KOPT-K1 (cell line): ENCODE results near the gene FMO1.

ENCODE experiments used
- H3K27ac ChIP-seq: fragments of 200-600 bp; sonication (generic); 2 replicates; pipeline ENCODE4 v1.5.1; 2016; ENCODE audit warnings: antibody characterized with exemption, mild to moderate bottlenecking, low read depth, low read length; ENCODE audit not compliant: poor library complexity, severe bottlenecking
- H3K36me3 ChIP-seq: fragments of 200-600 bp; sonication (generic); 2 replicates; pipeline ENCODE4 v1.5.1; 2017; ENCODE audit warnings: antibody characterized with exemption, mild to moderate bottlenecking, low read length, moderate library complexity; ENCODE audit not compliant: insufficient read depth
- H3K9me3 ChIP-seq: fragments of 200-600 bp; sonication (generic); 2 replicates; pipeline ENCODE4 v1.5.1; 2017; ENCODE audit warnings: antibody characterized with exemption, low read length, mild to moderate bottlenecking; ENCODE audit not compliant: insufficient read depth, poor library complexity, severe bottlenecking

Gene FMO1, protein sequence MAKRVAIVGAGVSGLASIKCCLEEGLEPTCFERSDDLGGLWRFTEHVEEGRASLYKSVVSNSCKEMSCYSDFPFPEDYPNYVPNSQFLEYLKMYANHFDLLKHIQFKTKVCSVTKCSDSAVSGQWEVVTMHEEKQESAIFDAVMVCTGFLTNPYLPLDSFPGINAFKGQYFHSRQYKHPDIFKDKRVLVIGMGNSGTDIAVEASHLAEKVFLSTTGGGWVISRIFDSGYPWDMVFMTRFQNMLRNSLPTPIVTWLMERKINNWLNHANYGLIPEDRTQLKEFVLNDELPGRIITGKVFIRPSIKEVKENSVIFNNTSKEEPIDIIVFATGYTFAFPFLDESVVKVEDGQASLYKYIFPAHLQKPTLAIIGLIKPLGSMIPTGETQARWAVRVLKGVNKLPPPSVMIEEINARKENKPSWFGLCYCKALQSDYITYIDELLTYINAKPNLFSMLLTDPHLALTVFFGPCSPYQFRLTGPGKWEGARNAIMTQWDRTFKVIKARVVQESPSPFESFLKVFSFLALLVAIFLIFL

DNA sequence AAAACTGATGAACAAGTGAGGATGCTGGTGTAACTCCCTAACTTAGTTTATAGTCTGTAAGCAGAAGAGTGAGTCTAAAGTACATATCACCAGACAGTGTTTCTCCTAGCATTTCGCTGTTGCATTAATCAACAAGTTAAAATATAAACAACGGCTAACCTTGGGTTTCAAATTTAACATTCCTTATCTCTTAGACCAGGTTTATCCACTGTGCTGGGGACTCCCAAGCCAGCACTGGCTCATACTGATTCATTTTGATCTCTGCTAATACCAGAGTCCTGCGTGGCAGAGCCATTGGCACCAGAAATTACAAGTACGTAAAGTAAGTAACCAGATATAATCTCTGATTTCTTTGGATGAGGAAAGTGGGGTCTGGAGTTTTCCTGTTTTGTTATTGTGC, at the start of gene FMO1:
Gene FMO1, plus strand, starts transcription at position 193 of the 400 bp plus-strand sequence. CDS start 9,594 bp downstream, outside the sequence.
- Histone ChIP-seq H3K36me3 (no peaks in the 10 kb centered on the region), H3K9me3 (no peaks in the 10 kb centered on the region), H3K27ac (no peak within 1 kb of the TSS)

DNA sequence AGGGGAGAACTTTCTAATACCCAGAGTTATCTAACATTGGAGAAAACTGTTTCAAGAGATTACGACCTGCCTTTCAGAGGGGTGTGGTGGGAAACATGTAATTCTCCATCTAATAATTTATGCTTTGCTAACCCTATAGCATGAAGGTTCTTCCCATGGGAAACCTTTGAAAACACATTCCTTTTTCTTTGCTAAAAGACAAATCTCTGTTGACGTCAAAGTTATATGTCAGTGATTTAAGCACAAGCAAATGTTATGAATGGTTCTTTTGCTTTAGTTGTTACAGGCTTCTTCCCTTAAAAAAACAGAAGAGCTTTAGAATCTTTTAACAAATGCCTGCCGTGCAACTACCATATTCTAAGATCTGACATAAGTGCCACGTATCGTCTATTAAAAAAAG, 44.0 kb upstream of the FMO1 start:
- Histone ChIP-seq H3K27ac (no peak overlapping the region), H3K9me3 (no peaks in the 10 kb centered on the region), H3K36me3 (no peaks in the 10 kb centered on the region)

DNA sequence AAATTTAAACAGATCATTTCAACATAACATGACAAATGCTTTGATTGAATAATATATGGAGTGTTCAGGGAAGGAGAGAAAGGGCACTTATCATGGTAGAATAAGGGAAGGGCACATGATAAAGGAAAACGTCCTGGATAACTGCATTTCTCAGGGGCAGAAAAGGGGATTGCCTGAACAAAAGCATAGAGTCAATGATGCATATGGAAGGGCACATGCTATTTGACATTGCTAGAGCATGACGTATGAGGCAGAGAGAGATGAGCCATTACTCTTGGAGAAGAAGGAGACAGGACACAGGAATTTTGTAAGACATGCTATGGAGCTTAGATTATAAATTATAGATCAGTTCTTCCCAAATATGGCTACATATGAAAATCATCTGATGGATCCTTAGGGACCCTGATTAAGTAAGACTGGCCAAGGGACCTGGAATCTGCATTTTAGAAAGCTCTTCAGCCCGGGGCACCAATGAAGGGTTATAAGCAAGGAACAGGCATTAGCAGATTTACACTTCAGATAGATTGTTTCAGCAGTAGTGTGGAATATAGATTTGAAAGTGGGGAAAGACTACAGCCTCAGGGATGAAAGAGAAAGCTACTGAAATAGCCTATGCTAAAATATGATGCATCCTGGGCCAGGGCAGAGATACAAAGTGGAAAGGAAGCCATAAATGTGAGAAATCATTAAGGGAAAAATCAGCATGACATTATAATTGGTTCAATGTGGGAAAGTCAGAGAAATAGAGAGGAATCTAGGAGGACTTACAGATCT, 41.9 kb upstream of the FMO1 start:
- H3K36me3 ChIP-seq, result no peaks in the 10 kb centered on the region
- H3K9me3 ChIP-seq, result no peaks in the 10 kb centered on the region
- H3K27ac ChIP-seq, result no peak overlapping the region

DNA sequence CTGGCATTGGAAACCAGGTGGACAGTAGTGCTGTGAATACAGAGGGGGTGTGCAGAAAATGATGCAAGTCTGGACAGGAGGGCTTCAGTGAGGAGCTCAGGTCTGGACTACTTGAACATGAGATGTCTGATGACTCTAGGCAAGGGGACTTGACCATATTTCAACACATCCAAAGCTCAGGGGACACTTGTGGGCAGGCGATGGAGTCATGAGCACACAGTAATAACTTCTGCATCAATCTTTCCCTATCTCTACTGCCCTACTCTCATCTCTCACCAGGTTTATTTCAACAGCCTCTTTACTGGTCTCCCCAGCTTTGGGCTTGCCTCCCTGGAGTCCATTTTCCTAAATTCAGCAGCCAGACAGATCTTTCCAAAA, 41.3 kb upstream of the FMO1 start:
- Histone ChIP-seq H3K27ac (no peak overlapping the region), H3K9me3 (no peaks in the 10 kb centered on the region), H3K36me3 (no peaks in the 10 kb centered on the region)

DNA sequence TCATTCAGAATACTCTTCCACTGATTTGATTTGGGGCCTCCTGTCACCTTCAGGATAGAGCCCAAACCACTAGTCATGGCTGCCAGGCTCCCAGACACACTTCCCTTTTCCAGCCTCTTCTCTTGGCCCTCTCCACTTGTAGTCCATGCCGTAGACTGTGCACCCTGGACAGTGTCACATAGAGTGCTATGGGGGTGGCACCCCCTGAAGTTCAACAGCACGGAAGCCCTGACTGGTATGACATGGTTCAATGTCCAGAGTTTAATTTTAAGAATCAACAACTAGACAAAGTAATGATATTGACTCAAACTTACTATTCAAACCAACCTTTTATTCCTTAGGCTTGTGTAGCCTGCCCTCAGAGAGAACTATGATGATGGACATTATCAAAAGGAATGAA, 40.9 kb upstream of the FMO1 start:
- Histone ChIP-seq H3K9me3 (no peaks in the 10 kb centered on the region), H3K36me3 (no peaks in the 10 kb centered on the region)

DNA sequence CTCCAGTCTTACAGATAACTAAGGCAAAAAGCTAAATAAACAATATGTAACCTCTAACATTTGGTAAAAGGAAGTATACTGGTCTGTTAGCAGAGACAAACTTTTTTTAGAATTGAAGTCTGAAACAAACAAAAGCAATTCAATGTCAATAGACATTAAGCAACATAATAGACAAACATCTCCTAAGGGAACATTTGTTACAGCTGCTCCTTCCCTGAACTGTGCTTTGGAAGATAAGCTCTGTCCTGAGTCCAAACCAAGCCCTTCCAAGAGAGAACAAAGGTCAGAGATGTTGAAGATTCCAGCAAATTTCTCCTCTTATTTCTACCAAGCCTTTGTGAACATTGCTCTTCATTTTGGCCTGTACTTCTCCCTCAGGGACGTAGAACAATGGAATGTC, 37.9 kb upstream of the FMO1 start:
- Histone ChIP-seq H3K36me3 (no peaks in the 10 kb centered on the region), H3K9me3 (no peaks in the 10 kb centered on the region), H3K27ac (no peak overlapping the region)

More for the DNA sequence above, 40.9 kb upstream of the FMO1 start:
- no peak overlapping the region for H3K27ac ChIP-seq

DNA sequence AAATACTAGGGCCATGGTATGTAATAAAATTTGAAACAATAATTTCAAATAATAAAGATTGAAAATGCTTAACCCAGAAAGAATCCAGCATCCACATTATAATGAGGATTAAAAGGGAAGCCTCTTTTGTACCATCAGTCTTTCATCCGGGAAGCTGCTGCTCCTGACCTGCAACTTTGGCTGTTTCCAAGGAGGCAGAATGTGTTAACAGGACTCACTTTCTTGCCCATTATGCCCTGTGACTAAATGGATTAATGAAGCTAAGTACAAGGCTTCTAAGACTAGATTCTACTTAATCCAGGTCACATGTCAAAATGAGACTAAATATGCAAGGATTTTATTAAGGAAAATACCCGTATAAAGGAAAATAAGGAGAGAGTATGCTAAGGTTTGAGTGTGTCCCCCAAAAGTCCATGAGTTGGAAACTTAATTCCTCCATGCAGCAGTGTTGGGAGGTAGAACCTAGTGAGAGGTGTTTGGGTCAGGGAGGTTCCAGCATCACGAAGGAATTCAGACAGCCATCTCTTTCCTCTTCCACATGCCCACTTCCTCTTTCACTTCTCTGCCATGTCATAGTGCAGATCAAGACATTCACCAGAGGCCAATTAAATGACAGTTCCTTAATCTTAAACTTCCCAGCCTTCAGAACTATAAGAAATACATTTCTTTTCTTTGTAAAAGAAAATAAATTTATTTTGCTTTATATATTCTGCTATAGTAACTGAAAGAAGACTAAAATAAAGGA, 35.5 kb upstream of the FMO1 start:
- H3K9me3 ChIP-seq, result no peaks in the 10 kb centered on the region

DNA sequence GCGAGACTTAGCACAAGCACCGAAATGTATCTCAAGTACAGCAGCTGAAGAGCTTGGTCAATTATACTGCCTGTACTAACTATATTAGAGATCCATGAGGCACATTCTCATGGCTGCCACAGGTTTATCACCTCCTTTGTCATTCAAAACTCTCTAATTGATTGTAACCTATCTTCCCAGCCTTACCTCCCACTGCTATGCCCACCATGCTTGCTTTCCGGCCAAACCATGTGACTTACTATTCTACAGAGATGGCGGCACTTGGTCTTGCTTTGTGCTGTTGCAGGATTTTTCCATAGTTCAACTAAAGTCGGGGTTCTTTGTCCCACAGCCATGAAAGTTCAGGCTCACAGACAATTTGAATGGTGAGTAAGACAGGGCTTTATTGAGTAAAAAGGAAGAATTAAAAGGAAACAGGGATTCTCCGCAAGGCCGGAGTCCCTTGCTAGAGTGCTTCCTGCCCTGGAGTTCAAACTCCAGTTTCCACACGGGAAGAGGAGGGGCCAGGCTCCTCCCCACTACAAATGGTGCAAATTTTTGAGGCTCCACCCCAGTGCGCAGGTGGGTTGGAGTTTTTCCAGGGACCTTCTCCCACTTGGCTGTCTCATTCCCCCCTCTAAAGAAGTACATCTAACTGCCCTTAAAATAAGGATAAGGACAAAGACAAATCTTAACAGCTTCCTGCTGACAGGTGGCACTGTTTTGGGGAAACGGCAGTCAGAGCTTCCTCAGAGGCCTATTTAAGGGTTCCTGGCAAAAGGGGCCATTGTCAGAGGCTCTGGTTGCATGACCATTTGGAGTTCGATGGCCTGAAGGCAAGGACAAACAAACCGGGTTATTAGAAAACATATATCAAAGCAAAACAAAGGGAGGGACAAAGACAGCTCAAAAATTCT, 34.5 kb upstream of the FMO1 start:
- Histone ChIP-seq H3K9me3 (no peaks in the 10 kb centered on the region), H3K36me3 (no peaks in the 10 kb centered on the region), H3K27ac (no peak overlapping the region)

More for the DNA sequence above, 35.5 kb upstream of the FMO1 start:
- Histone ChIP-seq H3K36me3 (no peaks in the 10 kb centered on the region), H3K27ac (no peak overlapping the region)

DNA sequence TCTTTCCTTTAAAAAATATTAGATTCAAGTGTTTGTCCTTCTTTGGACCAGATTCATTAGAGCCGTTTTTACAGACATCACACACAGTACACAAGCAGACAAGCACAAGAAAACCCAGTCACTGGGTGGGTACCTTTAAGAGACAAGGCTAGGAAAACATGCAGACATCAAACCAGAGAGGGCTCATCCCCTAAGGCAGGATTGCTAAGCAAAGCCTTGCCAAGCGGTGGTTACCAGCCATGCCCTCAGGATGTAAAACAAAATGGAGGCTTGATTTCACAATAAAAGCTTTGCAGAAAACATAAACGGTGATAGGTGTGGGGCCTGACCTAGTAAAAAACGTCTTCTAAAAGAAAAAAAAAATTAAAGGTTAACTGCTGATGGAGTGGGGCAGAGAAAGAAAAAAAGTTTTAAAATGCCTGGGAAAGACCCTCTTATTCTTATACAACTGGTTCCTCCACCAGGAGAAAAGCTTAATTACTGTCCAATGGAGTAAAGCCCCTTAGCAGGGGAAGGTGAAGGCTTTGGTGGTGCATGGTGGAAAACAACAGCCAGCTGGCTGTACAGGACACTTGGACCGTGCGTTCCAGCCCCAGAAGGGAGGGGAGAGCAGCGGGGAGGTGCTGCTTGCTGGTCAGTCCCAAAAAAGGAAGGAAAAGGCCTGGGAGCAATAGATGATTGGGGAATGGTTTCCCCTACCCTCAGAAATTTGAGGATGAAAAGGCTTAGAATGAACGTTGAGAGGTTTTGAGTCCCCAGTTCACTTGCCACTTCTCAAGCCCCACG, 30.4 kb upstream of the FMO1 start:
- H3K27ac ChIP-seq, result no peak overlapping the region
- H3K9me3 ChIP-seq, result no peaks in the 10 kb centered on the region

DNA sequence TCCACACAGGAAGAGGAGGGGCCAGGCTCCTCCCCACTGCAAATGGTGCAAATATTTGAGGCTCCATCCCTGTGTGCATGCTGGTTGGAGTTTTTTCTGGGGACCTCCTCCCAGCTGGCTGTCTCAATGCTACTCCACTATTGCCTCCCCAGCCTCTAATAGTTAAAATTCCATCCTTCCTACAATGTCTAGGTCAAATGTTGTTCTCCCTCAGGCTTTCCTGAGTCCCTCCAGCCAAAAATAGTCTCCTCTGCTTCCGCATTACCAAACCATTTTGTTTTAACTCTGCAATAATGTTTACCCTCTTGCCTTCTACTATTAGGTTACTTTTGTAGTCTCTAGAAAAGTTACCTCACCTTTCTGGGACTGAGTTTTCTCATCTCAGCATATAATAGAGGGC, 29.6 kb upstream of the FMO1 start:
- H3K27ac ChIP-seq, result no peak overlapping the region

More for the DNA sequence above, 30.4 kb upstream of the FMO1 start:
- no peaks in the 10 kb centered on the region for H3K36me3 ChIP-seq

DNA sequence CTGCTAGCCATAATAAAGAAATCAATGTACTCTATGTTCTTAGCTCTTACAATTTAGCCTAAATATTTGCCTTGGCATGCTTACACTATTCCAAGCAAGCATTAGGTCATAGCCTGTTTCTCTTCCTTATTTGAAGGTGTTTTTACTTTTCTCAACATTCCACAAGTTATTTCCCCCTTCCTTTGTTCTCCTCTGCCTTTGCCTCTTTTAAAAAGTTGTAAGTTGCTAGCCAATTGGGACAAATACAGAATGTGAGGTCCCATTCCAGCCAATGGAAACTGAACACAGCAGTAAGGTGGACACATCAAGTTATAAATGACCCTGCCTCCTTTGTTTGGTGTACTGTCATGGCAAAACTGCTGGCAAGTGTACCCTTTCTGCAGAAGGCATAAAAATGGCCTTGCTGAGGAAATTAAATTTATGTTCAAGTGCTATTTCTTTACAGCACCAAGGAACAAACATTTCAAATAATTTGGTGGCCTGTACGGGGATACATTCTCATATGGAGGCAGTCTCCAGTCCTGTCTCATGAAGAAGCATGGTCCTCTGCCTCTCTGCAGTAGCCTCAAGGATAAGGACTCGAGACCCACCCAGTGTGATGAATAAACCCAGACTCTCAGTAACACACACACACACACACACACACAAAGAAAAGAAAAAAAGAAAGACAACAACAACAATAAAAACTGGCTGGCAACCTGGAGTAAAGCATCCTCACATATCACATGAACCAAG, 28.8 kb upstream of the FMO1 start:
- Histone ChIP-seq H3K36me3 (no peaks in the 10 kb centered on the region), H3K9me3 (no peaks in the 10 kb centered on the region), H3K27ac (no peak overlapping the region)

More for the DNA sequence above, 29.6 kb upstream of the FMO1 start:
- no peaks in the 10 kb centered on the region for H3K36me3 ChIP-seq
- H3K9me3 ChIP-seq, result no peaks in the 10 kb centered on the region

DNA sequence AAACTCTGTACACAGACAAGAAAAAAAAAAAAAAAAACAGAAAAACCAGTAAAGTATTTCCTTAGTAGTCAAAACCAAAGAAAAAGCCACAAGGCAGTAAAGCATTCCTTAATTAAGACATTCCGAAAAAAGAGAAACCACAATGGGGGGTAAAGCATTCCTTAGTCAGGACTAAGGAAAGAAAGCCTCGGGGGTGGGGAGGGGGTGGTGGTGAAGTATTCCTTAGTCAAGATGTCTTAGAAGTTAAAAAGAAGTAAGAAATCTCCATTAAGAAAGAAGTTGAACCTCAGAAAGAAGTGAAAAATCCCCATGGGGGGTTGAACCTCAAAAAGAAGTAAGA, 28.2 kb upstream of the FMO1 start:
- no peaks in the 10 kb centered on the region for H3K36me3 ChIP-seq
- no peaks in the 10 kb centered on the region for H3K9me3 ChIP-seq
- H3K27ac ChIP-seq, result no peak overlapping the region

DNA sequence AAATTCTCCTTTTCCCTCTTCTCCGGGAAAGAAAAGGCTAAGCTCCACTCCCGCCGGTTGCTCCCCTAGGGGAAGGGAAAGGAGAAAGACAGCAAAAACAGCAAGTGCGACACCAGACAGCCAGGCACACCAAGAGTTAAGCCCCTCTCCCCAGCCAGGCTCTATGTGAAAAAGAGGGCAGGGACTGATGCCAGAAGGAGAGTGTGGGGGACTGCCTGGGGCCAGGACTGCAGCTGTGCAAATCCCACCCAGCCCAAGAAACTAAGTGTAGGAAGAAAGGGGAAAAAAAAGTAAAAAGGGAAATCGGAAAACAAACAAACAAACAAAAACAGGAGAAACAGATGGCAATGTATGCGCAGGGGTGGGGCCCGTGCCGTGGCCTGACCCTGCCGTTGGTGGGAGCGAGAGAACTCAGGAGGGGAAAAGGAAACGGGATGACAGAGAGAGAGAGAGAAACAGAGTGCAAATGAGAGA, 27.7 kb upstream of the FMO1 start:
- Histone ChIP-seq H3K27ac (no peak overlapping the region), H3K9me3 (no peaks in the 10 kb centered on the region), H3K36me3 (no peaks in the 10 kb centered on the region)
